GM18907 (cell line): ENCODE measurements around the gene SPATA46.
A peak's percentile ranks its signal among the peaks of the same experiment; 100 is the strongest.

Experiments used
- ATAC-seq: cut with Tn5 transposase; IDR thresholded peaks from one replicate; pipeline ENCODE4 v1.9.1; 2021; ENCODE audit warnings: mild to moderate bottlenecking, moderate library complexity; ENCODE audit not compliant: unreplicated experiment

The SPATA46 gene

GRCh38 chr1:162391790-162392563 lies 15.3 kb upstream of the SPATA46 start:
- no peak for ATAC-seq

GRCh38 chr1:162390396-162391185 lies 13.9 kb upstream of the SPATA46 start:
- ATAC-seq, result no peak

DNA sequence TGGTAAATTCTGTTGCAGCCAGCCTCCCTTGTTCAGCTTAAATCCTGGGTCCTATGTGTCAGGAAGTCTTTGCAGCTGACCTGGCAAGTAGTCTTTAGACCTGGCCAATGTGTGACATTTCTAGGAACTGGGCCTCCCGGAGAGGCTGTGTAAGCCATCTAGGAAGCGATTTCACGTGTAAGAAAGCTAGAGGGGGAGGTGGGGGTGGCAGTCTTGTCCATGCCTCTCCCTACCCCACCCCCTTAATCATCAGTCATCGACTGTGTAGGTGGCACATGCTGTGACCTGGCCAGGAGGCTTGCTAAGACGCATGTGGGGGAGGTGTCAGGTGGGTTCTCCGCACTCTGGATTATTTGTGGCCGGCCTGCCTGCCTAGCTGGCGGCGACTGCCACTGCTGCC lies 13.3 kb upstream of the SPATA46 start:
- ATAC-seq, result no peak

DNA sequence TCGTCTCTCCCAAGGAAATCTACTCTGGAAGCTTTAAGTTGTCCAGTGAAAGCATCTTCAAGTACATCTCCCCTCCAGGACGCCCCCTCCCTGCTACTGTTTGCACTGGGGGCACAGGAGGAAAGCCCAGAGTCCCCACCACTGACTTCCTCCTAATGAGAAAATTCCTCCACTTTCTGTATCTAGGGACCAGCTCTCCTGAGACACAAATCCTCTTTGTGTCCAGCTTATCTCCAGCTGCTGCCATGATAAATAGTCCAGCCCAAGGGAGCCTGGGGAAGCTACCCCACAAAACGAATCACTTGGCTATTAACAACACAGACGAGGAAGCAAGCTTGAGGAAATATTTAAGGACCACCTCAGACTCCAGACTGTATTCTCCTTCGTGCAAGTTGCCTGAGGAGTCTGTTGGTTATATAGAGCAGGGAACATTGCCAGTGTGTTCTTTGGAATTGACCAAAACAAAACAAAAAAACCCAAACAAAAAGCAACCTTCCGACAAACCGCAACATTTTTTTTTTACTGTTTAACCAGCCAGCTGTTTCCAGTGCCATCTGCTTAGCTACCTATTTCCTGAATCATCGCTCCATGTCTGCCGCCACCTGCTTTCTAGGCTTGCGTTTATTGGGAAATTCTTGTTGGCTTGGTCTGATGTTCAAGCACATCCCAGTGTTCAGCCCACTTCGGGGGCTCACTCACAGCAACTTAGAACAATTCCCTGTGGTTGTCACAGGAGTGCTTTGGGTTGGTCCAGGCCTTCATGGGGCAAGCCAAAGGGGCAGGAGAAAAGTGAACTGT lies 12.6 kb upstream of the SPATA46 start:
- ATAC-seq, result peak; percentile 63

DNA sequence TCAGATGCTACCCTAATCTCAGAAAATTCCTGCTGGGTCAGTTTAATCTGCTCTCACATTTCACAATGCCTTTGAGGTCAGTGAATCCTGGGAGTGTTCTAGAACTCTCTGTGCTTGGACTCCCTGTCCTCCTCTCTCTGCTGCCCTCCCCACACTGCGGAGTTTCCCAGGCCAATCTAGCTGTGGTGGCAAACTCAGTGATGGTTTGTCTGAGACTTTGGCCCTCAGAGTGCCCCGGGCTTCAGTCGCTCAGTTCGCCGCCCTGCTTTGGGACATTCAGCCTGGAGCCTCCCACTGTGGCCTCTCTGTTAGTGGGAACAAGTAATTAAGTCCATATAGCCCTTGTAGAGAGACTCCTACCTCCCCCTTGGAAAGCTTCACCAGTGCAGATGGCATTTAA lies 12.0 kb upstream of the SPATA46 start:
- no peak for ATAC-seq

DNA sequence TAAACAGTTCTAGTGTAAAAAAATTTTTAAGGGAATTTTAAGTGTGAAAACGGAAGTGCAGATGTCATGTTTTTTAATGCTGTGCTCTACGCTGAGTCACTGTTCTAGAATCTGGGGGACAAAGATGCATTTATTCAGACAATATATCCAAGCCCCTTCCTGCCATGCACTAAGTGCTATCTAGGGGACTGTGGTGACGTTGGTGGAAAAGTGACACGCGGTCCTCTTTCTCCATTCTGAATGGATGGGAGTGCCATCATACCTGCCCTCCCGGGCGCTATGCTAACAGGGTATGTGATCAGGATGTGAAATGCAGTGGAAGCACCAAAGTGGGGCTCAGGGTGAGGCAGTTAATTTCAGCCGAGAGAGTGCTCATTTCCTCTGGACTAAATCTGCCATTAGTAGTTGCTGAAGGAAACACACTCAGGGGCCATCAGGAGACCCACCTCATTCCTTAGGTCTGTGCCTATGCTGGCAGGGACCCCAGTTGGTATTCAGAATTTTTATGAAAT lies 11.5 kb upstream of the SPATA46 start:
- ATAC-seq, result no peak

GRCh38 chr1:162387226-162388082 lies 10.8 kb upstream of the SPATA46 start:
- no peak for ATAC-seq

GRCh38 chr1:162386292-162387225 lies 9.9 kb upstream of the SPATA46 start:
- ATAC-seq, result no peak

GRCh38 chr1:162385702-162386101 lies 9.0 kb upstream of the SPATA46 start:
- ATAC-seq, result no peak

- no peak for ATAC-seq
Measured at GRCh38 chr1:162385280-162385623, 8.6 kb upstream of the SPATA46 start.

GRCh38 chr1:162384601-162385279 lies 8.1 kb upstream of the SPATA46 start:
- no peak for ATAC-seq

DNA sequence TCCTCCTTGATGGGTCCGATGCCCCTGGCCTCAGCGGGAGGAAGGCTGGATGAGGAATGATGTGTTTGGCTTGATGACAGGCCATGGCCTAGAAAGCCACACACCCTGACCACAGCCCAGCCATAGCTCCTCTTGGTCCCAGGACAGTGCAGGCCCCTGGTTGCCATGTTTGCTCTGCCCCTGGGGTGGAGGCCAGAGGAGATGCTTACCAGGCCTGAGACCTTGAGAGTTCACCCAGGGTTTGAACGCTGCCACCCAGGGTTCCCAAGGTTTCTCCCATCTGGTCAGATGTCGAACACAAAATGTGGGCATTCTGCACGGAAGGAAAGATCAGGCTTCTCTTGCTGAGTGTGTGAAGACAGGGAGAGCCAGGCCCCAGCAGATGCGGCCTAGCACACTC lies 7.5 kb upstream of the SPATA46 start:
- ATAC-seq, result no peak

DNA sequence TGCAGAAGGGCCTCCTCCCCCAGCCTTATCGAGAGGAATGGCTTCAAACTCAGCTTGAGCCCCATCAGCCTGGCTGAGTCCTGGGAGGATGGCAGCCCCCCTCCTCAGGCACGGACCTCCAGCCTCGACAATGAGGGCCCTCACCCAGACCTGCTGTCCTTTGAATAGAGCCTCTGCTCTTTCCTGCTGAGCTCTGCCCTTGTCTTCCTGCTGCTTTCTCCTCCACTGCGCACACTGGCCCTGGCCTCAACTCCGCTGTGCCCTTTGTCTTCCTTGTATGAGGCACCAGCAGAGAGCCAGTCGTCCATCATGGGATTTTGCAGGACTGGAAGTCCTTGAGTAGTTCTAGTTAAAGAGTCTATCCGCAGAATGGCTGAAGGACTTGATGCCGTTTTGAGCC lies 6.9 kb upstream of the SPATA46 start:
- no peak for ATAC-seq

- ATAC-seq, result no peak
Measured at GRCh38 chr1:162383091-162383490, 6.4 kb upstream of the SPATA46 start.

DNA sequence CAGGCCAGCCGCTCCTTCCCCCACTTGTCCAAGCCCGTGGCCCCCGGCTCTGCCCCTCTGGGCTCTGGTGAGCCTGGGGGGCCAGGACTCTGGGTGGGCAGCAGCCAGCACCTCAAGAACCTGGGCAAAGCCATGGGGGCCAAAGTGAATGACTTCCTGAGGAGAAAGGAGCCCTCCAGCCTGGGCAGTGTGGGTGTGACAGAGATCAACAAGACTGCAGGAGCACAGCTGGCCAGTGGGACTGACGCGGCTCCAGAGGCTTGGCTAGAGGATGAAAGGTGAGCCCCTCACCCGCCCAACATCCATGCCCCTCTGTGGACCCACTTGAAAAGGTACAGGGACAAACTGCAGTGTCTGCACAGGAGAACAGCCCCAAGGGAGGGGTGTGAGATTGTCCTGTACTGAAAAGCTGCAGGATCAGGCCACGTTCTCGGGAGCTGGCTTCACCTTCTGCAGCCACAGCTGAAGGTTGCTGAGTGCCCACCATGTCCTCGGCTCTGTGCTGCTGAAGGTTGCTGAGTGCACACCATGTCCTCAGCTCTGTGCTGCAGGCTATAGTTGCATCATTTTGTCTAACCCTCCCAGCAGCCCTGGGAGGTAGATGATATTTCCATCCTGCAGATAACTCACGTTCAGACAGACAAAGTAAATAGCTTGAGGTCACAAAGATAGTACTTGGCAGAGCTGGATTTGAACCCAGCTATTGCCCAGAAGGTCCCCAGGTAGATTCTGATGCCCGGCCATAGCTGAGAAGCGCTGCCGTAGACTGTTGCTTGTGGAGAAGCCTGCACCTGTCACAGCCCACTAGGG lies 5.5 kb upstream of the SPATA46 start:
- no peak for ATAC-seq

GRCh38 chr1:162381383-162381782 lies 4.7 kb upstream of the SPATA46 start, which contains the start of gene C1orf226:
Gene C1orf226, plus strand, starts transcription at chr1:162381728. Its CDS starts 174 bp downstream, at chr1:162381902.
- ATAC-seq, result no peak

- ATAC-seq, result no peak
Measured at GRCh38 chr1:162380061-162380846, 3.6 kb upstream of the SPATA46 start.
